Measurements from ENCODE around the gene SNTB2. TPM values are rescaled to one million over a fixed set of nuclear protein-coding genes. Genes with fewer than 3 reads are reported as not detected.

The SNTB2 gene
- total and polyA plus RNA-seq, 2 donors (not counting 1 experiment from before 2014, with no cell fraction given): 51.8 to 63.3 TPM

- no peak overlapping the region for H3K4me2 ChIP-seq (ENCODE audit: extremely low read depth, insufficient read depth, low read length)
- no peaks in the 10 kb centered on the region for H3K9me3 ChIP-seq (ENCODE audit: control insufficient read depth, insufficient read depth, low read depth, low read length)
- no peak for TF ChIP-seq EZH2 (IDR thresholded peaks at IDR 0.05; ENCODE audit: low read length, missing control alignments)
- no peak for TF ChIP-seq CTCF (conservative IDR thresholded peaks at IDR 0.05 in 1 of 2, IDR thresholded peaks at IDR 0.05 in 1 of 2; ENCODE audit: low read depth in 1 of 2, low read length in 2 of 2)
- no peaks in the 10 kb centered on the region for H4K20me1 ChIP-seq (ENCODE audit: control insufficient read depth, extremely low read depth, insufficient read depth, low read length)
- no peak overlapping the region for H3K27ac ChIP-seq (ENCODE audit: insufficient read depth, low read length)
- H3K9ac ChIP-seq (ENCODE audit: insufficient read depth, low read length): no peak overlapping the region
- no peaks in the 10 kb centered on the region for H3K4me1 ChIP-seq (ENCODE audit: control insufficient read depth, extremely low read depth, insufficient read depth, low read length)
- H3K79me2 ChIP-seq (ENCODE audit: control insufficient read depth, insufficient read depth, low read length): no peaks in the 10 kb centered on the region
- no peaks in the 10 kb centered on the region for H3K27me3 ChIP-seq (ENCODE audit: control insufficient read depth, insufficient read depth, low read length)
- peaks cover 18% of the 10 kb centered on the region for H3K36me3 ChIP-seq (ENCODE audit: control insufficient read depth, insufficient read depth, low read length)
- no peak overlapping the region for H3K4me3 ChIP-seq (replicated peaks in 1 of 4; ENCODE audit: control extremely low read depth in 1 of 4, insufficient read depth in 1 of 4, low read depth in 3 of 4, low read length in 4 of 4)
- DNase-seq (ENCODE audit: low read depth in 2 of 2): no peak
- no peak overlapping the region for H2AFZ ChIP-seq (ENCODE audit: low read length)
Observed at GRCh38 chr16:69157196-69157595, 29.8 kb upstream of the SNTB2 start.

GRCh38 chr16:69160192-69160591 lies 26.8 kb upstream of the SNTB2 start:
- H3K27ac ChIP-seq (ENCODE audit: insufficient read depth, low read length): no peak overlapping the region
- H3K36me3 ChIP-seq (ENCODE audit: control insufficient read depth, insufficient read depth, low read length): peaks cover 9% of the 10 kb centered on the region
- H3K79me2 ChIP-seq (ENCODE audit: control insufficient read depth, insufficient read depth, low read length): no peaks in the 10 kb centered on the region
- no peak overlapping the region for H3K9ac ChIP-seq (ENCODE audit: insufficient read depth, low read length)
- H3K9me3 ChIP-seq (ENCODE audit: control insufficient read depth, insufficient read depth, low read depth, low read length): no peaks in the 10 kb centered on the region
- no peaks in the 10 kb centered on the region for H3K27me3 ChIP-seq (ENCODE audit: control insufficient read depth, insufficient read depth, low read length)
- no peak overlapping the region for H2AFZ ChIP-seq (ENCODE audit: low read length)
- no peak overlapping the region for H3K4me2 ChIP-seq (ENCODE audit: extremely low read depth, insufficient read depth, low read length)
- H3K4me1 ChIP-seq (ENCODE audit: control insufficient read depth, extremely low read depth, insufficient read depth, low read length): no peaks in the 10 kb centered on the region
- no peaks in the 10 kb centered on the region for H4K20me1 ChIP-seq (ENCODE audit: control insufficient read depth, extremely low read depth, insufficient read depth, low read length)
- no peak for TF ChIP-seq CTCF (conservative IDR thresholded peaks at IDR 0.05 in 1 of 2, IDR thresholded peaks at IDR 0.05 in 1 of 2; ENCODE audit: low read depth in 1 of 2, low read length in 2 of 2)
- TF ChIP-seq EZH2 (IDR thresholded peaks at IDR 0.05; ENCODE audit: low read length, missing control alignments): no peak
- no peak overlapping the region for H3K4me3 ChIP-seq (replicated peaks in 1 of 4; ENCODE audit: control extremely low read depth in 1 of 4, insufficient read depth in 1 of 4, low read depth in 3 of 4, low read length in 4 of 4)
- no peak for DNase-seq (ENCODE audit: low read depth in 2 of 2)

- no peaks in the 10 kb centered on the region for H4K20me1 ChIP-seq (ENCODE audit: control insufficient read depth, extremely low read depth, insufficient read depth, low read length)
- H3K27me3 ChIP-seq (ENCODE audit: control insufficient read depth, insufficient read depth, low read length): no peaks in the 10 kb centered on the region
- no peak overlapping the region for H3K4me3 ChIP-seq (replicated peaks in 1 of 4; ENCODE audit: control extremely low read depth in 1 of 4, insufficient read depth in 1 of 4, low read depth in 3 of 4, low read length in 4 of 4)
- H3K36me3 ChIP-seq (ENCODE audit: control insufficient read depth, insufficient read depth, low read length): peaks cover 2% of the 10 kb centered on the region
- peak overlapping the region; percentile 51 for H3K27ac ChIP-seq (ENCODE audit: insufficient read depth, low read length)
- H3K4me2 ChIP-seq (ENCODE audit: extremely low read depth, insufficient read depth, low read length): peak overlapping the region; percentile 37
- no peak for TF ChIP-seq CTCF (conservative IDR thresholded peaks at IDR 0.05 in 1 of 2, IDR thresholded peaks at IDR 0.05 in 1 of 2; ENCODE audit: low read depth in 1 of 2, low read length in 2 of 2)
- TF ChIP-seq EZH2 (IDR thresholded peaks at IDR 0.05; ENCODE audit: low read length, missing control alignments): no peak
- H3K79me2 ChIP-seq (ENCODE audit: control insufficient read depth, insufficient read depth, low read length): no peaks in the 10 kb centered on the region
- no peak overlapping the region for H3K9ac ChIP-seq (ENCODE audit: insufficient read depth, low read length)
- DNase-seq (ENCODE audit: low read depth in 2 of 2): no peak
- H3K4me1 ChIP-seq (ENCODE audit: control insufficient read depth, extremely low read depth, insufficient read depth, low read length): peaks cover 20% of the 10 kb centered on the region
- no peaks in the 10 kb centered on the region for H3K9me3 ChIP-seq (ENCODE audit: control insufficient read depth, insufficient read depth, low read depth, low read length)
- H2AFZ ChIP-seq (ENCODE audit: low read length): no peak overlapping the region
Observed at GRCh38 chr16:69165584-69165983, 21.4 kb upstream of the SNTB2 start.
